HAP-1 (cell line): ENCODE measurements around the gene CSTB.

Experiments
- DNase-seq, 2 experiments: peaks; one replicate each; pipeline ENCODE4 v3.0.0-alpha.2; 2016 to 2020; ENCODE audit warnings: low spot score in 2 of 2
- H3K27me3 ChIP-seq: fragments of 250-450 bp; sonication (Bioruptor Pico); 2 replicates; pipeline ENCODE4 v1.5.1; 2020; ENCODE audit warnings: low read depth, mild to moderate bottlenecking, moderate library complexity
- H3K36me3 ChIP-seq: fragments of 250-450 bp; sonication (Bioruptor Pico); replicated peaks from 2 replicates; pipeline ENCODE4 v1.5.1; 2020; ENCODE audit warnings: mild to moderate bottlenecking
- H3K4me1 ChIP-seq: fragments of 250-450 bp; sonication (Bioruptor Pico); 2 replicates; pipeline ENCODE4 v1.5.1; 2020; ENCODE audit warnings: mild to moderate bottlenecking
- H3K4me3 ChIP-seq: fragments of 250-450 bp; sonication (Bioruptor Pico); 2 replicates; pipeline ENCODE4 v1.5.1; 2020; ENCODE audit warnings: mild to moderate bottlenecking, moderate library complexity
- H3K9me3 ChIP-seq: fragments of 250-450 bp; sonication (Bioruptor Pico); 2 replicates; pipeline ENCODE4 v1.5.1; 2020; ENCODE audit warnings: mild to moderate bottlenecking, moderate library complexity
- in situ Hi-C: fragments of 300-500 bp; cut with MboI; formaldehyde crosslinking; loops from 3 replicates; pipeline ENCODE4 v1.14.3; 2020; ENCODE audit warnings: low sequenced_read_pairs, inconsistent platforms, mixed read lengths

The CSTB gene

DNA sequence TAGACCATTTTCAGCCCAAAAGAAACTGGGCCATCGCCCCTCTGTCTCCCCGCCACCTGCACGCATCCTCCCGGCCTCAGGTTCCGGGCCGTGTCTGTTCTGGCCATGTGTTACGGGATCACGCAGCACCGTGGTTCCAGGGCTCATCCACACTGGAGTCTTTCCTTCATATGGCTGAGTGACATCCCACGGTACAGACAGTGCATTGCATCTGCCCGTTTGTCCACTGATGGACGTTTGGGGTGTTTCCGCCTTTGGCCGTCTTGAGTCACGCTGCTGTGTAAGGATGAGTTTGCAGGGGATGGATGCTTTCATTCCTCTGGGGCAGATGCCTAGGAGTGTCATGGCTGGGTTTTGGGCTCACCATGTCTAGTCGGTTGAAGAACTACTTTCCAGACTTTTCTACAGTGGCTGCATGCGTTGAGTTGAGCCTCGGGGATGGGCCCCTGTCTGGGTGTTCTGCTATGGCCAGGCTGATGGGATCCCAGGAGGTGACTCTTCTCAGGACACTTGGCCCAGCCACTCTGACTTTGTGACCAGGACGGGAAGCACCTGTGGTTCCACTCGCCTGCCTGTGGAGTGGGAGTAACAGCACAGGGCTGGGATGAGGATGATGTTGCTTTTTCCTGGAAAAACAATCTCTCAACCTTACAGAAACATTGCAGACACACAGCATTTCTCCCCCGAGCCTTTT is 30.1 kb upstream of the CSTB start:
- Histone ChIP-seq H3K36me3 (peaks cover 37% of the 10 kb centered on the region), H3K4me3 (no peak overlapping the region), H3K9me3 (no peaks in the 10 kb centered on the region), H3K4me1 (peaks cover 2% of the 10 kb centered on the region; the same call in 1 of the 2 replicates), H3K27me3 (no peaks in the 10 kb centered on the region)
- in situ Hi-C loops, result no loop called here
- no peak for DNase-seq

DNA sequence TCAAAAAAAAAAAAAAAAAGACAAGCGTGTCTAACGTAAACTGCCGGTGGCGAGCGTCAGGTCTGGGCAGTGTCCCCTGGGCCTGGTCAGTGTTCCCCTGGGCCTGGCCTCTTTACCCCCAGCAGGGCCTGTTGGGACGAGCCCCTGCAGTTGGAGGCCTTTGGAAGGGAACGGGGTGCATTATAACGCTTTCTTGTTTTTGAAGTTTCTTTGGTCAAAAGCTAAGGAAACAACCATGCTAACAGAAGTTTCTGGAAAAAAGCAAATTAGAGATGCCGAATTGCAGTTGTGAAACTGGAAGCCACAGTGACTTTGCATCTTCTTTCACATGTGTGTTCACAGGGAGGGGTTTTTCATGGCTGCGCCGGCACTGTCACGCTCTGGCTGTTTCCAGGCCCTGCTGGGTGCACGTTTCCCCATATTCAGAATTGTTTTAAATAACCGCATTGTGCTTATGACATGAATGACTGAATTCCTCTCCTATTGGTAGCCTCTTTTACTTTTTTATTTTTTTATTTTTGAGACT is 29.2 kb upstream of the CSTB start:
- DNase-seq, result no peak
- H3K27me3 ChIP-seq, result no peaks in the 10 kb centered on the region
- in situ Hi-C loops, result no loop called here
- peaks cover 46% of the 10 kb centered on the region for H3K36me3 ChIP-seq
- H3K4me1 ChIP-seq, result no peaks in the 10 kb centered on the region
- H3K4me3 ChIP-seq, result no peak overlapping the region
- no peaks in the 10 kb centered on the region for H3K9me3 ChIP-seq

DNA sequence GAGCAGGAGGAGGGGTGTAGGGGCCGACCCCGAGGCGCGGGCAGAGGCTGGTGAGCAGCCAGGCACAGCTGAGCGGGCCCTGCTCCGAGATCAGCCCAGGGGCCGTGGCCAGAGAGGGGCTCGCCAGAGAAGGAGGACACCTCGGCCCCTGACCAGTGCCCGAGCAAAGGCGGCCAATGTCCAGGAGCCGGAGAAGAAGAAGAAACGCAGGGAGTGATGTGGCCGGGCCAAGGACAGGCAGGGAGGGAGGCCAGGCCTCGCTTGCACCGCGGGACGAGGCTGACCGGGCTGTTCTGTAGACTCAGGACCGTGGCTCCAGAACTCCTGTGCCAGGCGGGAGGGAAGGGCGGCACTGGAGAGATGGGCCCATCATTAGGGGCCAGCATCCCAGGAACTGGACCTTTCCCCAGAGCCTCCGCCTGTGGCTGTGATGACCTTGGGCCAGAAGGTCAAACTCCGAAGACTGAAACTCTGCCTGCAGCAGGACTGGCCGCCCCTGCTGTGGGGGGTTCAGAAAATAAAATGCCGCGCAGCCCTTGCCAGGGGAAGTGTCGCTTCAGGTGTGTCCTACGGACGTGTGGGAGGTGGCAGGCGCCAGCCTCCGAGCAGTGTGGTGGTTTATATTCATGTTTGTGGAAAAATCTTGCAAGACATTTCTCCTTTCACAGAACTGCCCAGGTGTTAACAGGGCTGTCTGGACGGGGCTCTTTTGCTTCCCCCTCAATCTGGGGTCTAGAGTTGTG is 27.6 kb upstream of the CSTB start:
- H3K9me3 ChIP-seq, result no peaks in the 10 kb centered on the region
- in situ Hi-C loops, result no loop called here
- no peaks in the 10 kb centered on the region for H3K4me1 ChIP-seq
- peaks cover 61% of the 10 kb centered on the region for H3K36me3 ChIP-seq
- no peaks in the 10 kb centered on the region for H3K27me3 ChIP-seq
- no peak overlapping the region for H3K4me3 ChIP-seq
- no peak for DNase-seq

DNA sequence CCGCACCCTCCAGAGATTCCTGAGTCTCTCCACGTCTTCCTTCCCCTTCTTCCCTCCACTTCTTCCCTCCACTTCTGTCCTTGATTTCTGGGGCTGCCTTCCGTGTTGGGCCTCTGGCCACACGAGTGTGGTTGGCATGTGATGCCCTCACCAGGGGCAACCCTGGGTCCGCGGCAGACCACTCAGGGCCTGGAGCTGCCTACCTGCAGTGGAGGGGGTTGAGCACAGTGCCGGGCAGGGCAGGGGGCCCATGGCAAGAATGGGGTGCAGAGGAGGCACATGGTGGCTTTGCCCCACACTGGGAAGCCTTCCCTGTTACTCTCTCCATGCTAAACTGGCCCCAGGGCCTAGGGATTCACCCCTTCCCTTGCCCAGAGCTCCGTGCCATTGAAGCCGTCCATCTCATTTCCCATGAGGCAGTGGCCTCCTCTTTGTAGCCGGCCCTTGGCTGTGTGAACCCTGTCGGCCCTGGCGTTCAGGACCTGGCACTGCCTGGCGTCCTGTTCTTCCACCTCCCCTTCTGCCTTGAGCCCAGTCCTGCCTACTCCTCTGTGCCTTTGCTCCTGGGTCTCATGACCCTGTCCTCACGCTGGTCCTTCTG is 26.7 kb upstream of the CSTB start:
- no peak for DNase-seq
- Histone ChIP-seq H3K36me3 (peaks cover 69% of the 10 kb centered on the region), H3K4me3 (no peak overlapping the region), H3K27me3 (no peaks in the 10 kb centered on the region), H3K9me3 (no peaks in the 10 kb centered on the region), H3K4me1 (no peaks in the 10 kb centered on the region)
- in situ Hi-C loops, result no loop called here

DNA sequence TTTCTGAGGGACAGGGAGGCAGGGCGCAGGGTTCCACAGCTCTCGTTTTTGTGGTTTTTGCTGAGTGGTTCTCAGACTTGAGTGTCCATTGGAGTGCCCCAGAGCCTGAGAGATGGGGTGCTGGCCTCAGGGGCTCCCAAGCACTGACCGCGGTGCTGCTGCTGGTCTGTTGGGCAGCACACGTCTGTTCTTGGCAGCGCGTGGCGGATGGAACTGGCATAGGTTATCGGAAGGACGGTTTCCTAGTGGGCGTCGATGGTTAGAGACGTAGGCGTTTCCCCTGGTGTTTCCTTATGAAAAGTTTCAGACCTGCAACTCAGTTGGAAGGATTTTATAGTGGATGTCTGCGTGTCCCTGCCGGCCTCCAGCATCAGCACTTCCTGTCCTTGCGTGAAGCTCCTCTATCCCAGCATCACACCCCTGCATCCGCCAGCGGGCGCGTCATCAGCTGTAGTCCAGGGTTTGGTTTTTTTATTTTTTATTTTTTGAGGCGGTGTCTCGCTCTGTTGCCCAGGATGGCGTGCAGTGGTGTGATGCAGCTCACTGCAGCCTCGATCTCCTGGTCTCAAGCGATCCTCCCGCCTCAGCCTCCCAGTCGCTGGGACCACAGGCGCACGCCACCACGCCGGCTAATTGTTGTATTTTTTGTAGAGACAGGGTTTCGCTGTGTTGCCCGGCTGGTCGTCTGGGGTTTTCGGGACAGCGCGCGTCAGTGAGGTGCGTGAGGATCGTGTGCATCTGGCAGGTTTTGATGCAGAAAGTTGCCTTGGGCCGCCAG is 25.1 kb upstream of the CSTB start:
- peaks cover 85% of the 10 kb centered on the region for H3K36me3 ChIP-seq

DNA sequence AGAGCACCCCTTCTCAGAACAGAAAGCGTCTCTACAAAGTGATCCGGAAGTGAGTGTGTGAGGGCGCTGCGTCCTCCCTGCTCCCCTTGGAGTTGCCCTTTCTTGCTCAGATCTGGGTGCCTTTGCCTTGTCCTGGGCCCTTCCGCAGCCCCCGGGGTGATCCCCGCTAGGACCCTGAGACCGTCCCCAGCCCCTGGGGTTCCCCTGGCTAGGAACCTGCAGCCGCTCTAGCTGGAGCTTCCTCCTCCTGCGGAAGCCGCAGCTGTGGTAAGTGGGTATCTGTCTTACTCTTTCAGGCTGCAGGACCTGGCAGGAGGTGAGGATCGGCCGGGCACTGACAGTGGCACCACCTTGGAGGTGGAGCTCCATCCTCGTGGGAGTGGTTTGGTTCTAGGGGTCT is 24.5 kb upstream of the CSTB start:
- DNase-seq, result no peak
- Histone ChIP-seq H3K4me1 (no peaks in the 10 kb centered on the region), H3K4me3 (no peak overlapping the region), H3K9me3 (no peaks in the 10 kb centered on the region), H3K36me3 (peaks cover 87% of the 10 kb centered on the region), H3K27me3 (no peaks in the 10 kb centered on the region)
- in situ Hi-C loops, result no loop called here

More for the DNA sequence above, 25.1 kb upstream of the CSTB start:
- no peaks in the 10 kb centered on the region for H3K4me1 ChIP-seq
- in situ Hi-C loops, result no loop called here
- H3K4me3 ChIP-seq, result no peak overlapping the region
- no peaks in the 10 kb centered on the region for H3K27me3 ChIP-seq
- no peak for DNase-seq
- no peaks in the 10 kb centered on the region for H3K9me3 ChIP-seq

DNA sequence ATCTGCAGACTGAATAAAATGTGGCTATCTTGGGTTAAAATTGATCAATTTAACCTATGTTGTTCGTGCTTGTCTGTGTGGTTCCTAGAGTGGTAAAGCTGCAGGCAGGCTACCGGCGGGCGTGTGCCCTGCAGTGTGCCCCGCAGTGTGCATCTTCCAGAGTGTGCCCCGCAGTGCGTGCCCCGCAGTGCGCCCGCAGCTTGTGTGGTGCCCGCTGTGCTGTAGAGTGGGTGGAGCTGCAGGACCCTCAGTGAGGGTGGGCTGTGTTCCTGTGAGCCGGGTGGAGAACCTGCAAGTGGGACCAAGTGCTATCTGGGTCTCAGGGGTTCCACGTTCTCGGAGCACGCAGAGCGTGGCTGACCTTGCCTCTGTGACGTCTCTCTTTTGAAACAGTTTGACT is 24.0 kb upstream of the CSTB start:
- DNase-seq, result no peak
- in situ Hi-C loops, result no loop called here
- Histone ChIP-seq H3K27me3 (no peaks in the 10 kb centered on the region), H3K9me3 (no peaks in the 10 kb centered on the region), H3K4me1 (no peaks in the 10 kb centered on the region), H3K36me3 (peaks cover 89% of the 10 kb centered on the region), H3K4me3 (no peak overlapping the region)

DNA sequence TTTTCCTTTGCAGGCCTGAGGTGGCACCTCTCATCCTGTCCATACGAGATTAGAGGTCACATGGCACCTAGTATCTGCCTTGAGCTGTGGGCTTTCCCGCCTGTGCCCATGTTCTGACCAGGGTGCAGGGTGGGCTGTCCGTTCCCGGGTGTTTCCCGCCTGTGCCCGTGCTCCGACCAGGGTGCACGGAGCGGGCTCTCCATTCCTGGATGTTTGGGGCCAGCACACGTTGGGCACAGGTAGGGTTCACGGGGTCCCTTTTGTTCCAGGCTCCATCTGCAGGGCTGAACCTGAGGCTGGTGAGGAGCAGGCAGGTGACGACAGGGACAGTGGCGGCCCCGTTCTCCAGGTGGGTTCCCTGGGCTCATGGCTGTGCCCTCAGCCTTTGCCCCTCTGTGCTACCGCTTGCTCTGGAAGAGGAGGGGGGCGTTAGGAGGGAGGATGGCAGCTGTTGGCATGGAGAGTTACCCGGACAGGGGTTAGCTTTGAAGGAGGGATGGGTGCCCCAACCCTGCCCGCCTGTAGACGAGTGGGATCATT is 23.3 kb upstream of the CSTB start:
- no peaks in the 10 kb centered on the region for H3K9me3 ChIP-seq
- peaks cover 97% of the 10 kb centered on the region for H3K36me3 ChIP-seq
- H3K27me3 ChIP-seq, result no peaks in the 10 kb centered on the region
- no peak overlapping the region for H3K4me3 ChIP-seq
- in situ Hi-C loops, result no loop called here
- H3K4me1 ChIP-seq, result no peaks in the 10 kb centered on the region
- DNase-seq, result no peak

DNA sequence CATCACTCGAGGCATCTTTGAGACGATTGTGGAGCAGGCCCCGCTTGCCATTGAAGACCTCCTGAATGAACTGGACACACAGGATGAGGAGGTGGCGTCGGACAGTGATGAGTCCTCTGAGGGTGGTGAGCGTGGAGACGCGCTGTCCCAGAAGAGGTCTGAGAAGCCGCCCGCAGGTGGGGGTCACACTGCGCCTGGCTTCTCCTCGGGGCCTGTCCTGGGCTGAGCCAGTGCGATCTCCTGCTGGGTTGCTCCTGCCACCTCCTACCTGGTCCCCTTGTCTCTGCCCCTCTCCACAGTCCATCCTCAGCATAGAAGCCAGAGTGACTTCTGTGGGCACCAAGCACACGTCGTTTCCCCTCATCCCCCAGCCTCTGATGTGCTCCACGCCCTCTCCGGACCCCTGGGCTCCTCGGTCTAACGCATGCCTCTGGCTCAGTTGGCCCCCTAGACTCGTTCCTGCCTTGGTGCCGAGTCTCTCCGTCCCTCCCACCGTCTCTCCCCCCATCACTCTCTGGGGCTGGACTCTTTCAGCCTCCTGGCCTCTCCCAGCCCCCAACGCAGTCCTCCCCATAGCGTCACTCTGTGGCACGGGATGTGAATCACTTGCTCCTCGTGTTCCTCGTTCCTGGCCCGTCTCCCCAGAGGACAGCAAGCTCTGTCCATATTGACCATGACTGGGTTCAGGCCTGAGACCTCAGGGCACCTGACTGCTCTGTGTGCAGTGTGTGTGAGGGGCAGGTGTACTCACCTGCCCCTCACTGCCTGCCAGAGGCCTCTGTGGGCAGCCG is 22.0 kb upstream of the CSTB start:
- Histone ChIP-seq H3K36me3 (peaks cover 98% of the 10 kb centered on the region), H3K4me3 (no peak overlapping the region), H3K9me3 (no peaks in the 10 kb centered on the region), H3K27me3 (no peaks in the 10 kb centered on the region), H3K4me1 (no peaks in the 10 kb centered on the region)
- in situ Hi-C loops, result no loop called here
- no peak for DNase-seq

DNA sequence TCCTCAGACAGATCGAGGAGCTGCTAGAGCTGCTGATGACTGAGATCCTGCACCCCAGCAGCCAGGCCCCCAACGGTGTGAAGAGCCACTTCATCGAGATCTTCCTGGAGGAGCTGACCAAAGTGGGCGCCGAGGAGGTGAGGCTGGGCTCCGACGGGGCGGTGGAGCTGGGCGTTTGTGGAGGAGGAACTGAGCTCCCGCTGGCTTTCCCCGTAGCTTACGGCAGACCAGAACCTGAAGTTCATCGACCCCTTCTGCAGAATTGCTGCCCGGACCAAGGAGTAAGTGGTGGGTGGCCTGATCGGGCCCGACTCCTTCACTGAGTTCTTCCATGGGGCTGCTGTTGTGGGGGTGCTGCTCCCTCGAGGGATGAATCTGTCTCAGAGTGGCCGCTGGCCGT is 21.3 kb upstream of the CSTB start:
- Histone ChIP-seq H3K9me3 (no peaks in the 10 kb centered on the region), H3K36me3 (peaks cover 98% of the 10 kb centered on the region), H3K4me1 (no peaks in the 10 kb centered on the region), H3K4me3 (no peak overlapping the region), H3K27me3 (no peaks in the 10 kb centered on the region)
- in situ Hi-C loops, result no loop called here
- DNase-seq, result no peak

DNA sequence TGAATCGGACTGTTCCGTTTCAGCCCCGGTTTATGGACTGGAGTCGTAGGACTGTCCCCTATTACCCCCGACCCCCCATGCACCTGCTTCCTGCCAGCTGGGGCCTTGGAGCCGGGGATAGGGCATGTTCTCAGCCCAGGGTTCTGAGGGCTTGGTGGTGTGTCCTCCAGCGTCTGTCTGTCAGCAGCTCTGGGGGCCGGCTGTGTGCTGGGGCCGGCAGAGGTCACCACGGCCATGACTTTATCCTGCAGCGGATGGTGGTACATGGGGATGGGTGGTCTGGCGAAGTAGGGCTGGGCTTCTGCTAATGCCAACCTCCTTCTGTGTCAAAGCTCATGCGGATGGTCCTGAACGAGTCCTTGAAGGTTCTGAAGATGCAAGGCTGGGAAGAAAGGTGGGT is 18.7 kb upstream of the CSTB start:
- no peaks in the 10 kb centered on the region for H3K27me3 ChIP-seq
- no peak for DNase-seq
- H3K4me1 ChIP-seq, result peaks cover 7% of the 10 kb centered on the region
- H3K9me3 ChIP-seq, result no peaks in the 10 kb centered on the region
- no peak overlapping the region for H3K4me3 ChIP-seq
- in situ Hi-C loops, result no loop called here
- H3K36me3 ChIP-seq, result peaks cover 94% of the 10 kb centered on the region

DNA sequence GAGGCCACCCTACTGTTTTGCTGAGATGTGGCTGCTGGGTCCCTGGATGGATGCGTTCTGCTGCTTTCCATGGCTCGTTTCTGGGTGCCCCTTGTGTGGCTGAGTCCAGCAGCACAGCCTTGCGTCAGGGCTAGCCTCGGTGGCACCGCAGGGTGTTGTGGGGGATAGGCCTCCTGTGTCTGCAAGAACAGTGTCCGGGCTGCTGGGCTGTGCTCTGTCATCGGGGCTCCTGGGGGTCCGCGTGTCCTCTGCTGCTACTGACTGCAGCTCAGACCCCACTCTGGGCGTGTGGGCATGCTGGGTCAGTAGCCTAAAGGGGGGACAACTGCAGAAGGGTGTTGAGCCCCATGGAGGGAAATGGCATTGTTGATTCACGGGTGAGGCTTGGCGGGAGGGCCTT is 18.2 kb upstream of the CSTB start:
- Histone ChIP-seq H3K4me1 (peaks cover 7% of the 10 kb centered on the region), H3K27me3 (no peaks in the 10 kb centered on the region), H3K9me3 (no peaks in the 10 kb centered on the region), H3K36me3 (peaks cover 93% of the 10 kb centered on the region), H3K4me3 (no peak overlapping the region)
- DNase-seq, result no peak
- in situ Hi-C loops, result no loop called here

DNA sequence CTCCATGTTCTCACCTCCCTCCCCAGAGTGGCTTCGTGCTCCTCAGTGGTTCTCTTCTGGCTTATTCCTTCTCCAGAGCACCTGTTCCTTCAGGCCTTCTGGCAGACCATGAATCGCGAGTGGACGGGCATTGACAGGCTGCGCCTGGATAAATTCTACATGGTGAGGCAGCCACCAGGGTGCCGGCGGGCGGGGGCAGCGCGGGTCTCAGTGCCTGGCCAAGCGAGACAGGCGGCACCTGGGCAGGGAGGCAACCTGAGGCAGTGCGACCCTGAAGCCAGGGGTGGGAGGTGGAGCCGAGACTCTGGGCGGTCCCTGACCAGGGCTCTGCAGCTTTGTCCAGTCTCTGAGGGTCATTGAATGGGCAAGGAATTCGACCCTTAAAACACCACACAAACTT is 17.1 kb upstream of the CSTB start:
- Histone ChIP-seq H3K27me3 (no peaks in the 10 kb centered on the region), H3K9me3 (no peaks in the 10 kb centered on the region), H3K4me3 (no peak overlapping the region), H3K4me1 (peaks cover 7% of the 10 kb centered on the region), H3K36me3 (peaks cover 84% of the 10 kb centered on the region)
- DNase-seq, result no peak
- in situ Hi-C loops, result no loop called here
